ENCODE measurements around the gene CNEP1R1.
"Not testable (repeated sequence)": the region's sequence is repeated elsewhere in the genome, so short reads cannot be mapped to it uniquely, and the experiment has no call there.

CNEP1R1 gene, protein sequence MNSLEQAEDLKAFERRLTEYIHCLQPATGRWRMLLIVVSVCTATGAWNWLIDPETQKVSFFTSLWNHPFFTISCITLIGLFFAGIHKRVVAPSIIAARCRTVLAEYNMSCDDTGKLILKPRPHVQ

DNA sequence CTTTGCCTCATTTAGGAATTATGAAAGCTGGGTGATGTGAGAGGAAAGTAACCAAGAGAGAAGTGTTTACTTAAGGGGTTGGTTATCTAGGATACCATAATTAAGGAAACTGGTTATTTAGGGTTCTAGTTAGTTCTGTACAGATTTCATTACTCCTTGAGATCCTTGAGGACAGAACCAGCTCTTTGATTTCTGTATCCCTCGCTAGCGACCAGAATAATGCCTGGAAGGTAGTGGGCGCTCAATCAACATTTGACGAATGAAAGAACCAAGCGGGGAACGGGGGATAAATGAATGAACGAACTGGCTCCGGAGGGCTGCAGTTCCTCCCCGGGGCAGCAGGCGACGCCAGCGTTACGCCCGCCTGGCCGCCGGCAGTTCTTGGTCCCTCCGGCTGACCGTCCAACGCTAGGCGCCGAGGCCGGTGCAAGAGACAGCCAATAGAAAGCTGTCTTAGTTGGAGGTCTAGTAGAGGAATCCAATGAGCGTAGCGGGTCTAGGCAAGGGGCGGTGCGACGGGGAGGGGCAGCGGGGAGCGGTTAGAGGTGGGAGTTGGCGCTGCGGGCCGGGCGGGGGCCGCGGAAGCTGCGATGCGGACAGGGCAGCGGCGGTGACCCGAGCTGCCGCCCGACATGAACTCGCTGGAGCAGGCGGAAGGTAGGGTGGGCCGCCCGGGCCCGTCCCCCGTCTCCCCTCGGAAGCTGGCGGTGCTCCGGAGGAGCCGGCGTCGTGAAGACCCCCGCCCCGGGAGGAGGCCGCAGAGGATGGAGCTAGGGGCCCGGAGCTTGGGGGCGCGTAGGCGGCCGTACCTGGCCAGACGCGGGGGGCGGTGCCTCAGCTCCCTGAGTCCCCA is at the start of gene CNEP1R1:
TSS of gene CNEP1R1 (plus strand) at position 542 of the 853 bp plus-strand sequence. CDS start at position 633, 91 bp downstream.
- peak; percentile 87 for DNase-seq

DNA sequence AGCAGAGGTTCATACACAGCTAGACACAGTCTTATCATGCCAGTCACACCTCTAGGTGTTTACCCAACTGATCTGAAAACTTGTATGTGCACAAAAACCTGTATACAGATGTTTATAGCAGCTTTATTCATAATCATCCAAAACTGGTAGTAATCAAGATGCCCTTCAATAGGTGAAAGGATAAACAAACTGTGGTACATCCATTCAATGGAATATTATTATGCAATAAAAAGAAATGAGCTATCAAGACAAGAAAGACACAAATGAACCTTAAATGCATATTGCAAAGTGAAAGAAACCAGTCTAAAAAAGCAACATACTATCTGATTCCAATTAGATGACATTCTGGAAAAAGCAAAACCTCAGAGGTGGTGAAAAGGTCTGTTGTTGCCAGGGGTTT is 47.6 kb upstream of the CNEP1R1 start:
- no peak for DNase-seq

DNA sequence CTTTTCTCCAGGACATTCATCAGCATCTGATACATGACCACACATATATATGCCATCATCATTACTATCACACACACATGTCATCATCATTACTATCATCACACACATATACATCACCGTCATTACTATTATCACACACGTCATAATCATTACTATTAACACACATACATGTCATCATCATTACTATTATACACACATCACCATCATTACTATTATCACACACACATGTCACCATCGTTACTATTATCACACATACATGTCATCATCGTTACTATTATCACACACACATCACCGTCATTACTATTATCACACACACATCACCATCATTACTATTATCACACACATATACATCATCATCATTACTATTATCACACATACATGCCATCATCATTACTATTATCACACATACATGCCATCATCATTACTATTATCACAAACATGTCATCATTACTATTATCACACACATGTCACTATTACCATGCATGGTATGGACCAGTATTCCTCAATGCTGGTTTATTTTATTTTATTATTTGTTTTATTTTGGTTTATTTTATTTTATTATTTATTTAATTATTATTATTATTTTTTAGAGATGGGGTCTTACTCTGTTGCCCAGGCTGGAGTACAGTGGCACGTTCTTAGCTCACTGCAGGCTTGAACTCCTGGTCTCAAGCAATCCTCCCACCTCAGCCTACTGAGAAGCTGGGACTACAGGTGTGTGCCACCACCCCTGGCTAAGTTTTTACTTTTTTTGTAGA is 46.3 kb upstream of the CNEP1R1 start:
- DNase-seq, result no peak

DNA sequence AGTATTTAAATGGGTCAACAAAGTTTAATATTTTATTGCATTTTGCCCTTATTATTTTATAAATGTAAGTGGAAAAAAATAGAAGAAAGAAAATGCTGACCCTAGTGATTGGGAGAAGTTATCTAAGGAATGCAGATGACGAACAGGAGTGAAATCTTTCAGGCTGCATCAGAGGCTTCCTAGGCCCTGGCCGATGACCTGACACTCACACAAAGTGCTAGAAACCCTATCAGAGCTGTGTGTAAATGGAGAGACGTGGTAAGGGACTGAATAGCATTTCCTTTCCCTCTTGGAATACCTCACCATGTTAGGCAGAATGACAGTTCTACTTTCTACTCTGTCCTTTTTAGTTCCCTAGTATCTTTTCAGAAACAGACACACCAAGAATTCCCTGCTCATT is 44.9 kb upstream of the CNEP1R1 start:
- DNase-seq, result no peak

DNA sequence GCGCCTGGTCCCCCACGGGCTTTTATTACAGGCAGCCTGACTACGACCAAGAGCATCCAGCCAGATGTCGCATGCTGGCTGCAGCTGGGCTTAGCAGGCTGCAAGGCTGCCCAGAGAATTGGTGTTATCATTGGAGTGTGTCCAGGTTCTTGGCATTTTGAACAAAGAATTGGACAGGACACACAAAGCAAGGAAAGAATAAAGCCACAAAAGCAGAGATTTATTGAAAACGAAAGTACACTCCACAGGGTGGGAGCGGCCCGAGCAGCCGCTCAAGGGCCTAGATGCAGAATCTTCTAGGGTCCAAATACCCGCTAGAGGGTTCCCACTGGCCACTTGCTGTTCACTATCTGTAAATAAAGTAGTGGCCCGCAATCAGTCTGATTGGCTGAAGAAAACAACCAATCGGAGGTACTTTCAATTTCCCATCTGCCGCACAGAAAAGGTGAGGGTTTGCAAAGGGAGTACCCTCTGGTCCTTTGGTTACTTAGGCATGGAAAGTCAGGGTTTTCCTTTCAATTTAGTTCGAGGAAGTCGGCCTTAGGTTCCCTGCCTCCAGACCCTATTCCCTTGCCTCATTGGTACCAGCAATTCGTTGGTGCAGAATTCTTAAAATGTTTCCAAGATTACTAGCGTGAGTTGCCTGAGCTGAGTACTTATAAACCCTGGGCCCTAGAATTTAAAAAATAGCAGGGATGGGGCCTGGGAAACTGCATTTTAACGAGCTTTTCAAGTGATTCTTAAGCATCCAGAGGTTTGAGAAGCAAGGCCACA is 38.5 kb upstream of the CNEP1R1 start:
- DNase-seq, result no peak

DNA sequence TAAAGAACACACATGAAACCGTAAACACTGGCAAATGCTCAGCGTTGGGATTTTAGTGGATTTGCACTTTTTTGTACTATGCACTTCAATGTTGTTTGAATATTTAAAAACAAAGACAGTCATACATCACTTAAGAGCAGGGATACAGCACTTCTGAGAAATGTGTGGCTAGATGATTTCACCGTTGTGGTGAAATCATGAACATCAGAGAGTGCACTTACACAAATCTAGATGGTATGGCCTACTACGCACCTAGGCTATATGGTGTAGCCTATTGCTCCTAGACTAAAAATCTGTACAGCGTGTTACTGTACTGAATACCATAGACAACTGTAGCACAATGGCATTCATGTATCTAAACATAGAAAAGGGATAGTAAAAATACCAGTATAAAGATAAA is 37.6 kb upstream of the CNEP1R1 start:
- no peak for DNase-seq

DNA sequence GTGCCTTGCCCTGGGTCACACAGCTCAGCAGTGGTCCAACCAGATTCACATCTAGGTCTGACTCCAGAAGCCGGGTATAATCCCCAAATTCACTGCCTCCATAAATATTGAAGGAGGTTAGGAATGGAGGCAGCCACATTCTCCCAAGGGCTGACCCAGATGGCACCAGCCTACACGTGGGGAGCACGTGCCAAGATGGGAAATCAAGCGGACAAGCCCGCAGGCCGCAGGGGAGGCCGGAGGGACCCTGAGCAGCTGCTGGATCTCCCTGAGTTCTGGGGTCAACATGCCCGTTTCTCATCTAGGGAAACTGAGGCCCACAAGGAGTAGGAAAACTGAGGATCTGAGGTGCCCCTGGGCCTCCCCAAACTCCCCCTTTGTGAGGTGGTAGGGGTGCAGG is 32.2 kb upstream of the CNEP1R1 start:
- no peak for DNase-seq

DNA sequence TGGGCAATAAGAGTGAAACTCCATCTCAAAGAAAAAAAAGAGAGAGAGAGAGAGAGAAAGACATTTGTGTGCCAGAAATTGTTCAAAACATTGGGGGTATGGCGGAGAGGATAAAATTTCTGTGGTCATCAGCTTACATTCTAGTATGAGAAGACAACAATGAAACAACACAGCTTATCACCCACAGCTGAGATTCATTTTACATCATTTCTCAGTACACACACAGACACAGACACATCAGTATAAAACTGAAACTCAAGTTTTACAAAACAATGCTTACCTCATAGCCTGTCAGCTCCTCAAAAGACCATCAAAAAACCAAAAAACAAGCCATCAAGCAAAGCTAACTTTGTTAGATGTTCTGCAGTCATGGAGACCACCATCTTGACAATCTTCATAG is 31.4 kb upstream of the CNEP1R1 start:
- no peak for DNase-seq

DNA sequence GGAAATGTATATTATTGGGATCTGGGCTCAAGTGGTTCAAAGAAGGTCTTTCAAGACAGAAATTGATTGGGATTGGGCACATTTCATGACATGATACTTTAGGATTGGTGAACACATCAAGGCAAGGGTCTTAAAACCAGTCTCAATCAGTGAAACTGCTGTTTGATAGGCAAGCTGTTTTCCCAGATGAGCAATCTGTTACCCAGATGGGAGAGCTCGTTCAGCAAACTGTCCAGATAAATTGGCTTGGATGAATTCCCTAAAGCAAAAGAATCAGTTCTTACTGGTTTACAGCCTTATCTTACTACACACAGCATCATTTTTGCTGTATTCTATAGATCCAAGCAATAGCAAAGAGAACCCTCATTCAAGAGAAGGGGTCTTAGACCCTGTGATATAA is 31.0 kb upstream of the CNEP1R1 start:
- no peak for DNase-seq

DNA sequence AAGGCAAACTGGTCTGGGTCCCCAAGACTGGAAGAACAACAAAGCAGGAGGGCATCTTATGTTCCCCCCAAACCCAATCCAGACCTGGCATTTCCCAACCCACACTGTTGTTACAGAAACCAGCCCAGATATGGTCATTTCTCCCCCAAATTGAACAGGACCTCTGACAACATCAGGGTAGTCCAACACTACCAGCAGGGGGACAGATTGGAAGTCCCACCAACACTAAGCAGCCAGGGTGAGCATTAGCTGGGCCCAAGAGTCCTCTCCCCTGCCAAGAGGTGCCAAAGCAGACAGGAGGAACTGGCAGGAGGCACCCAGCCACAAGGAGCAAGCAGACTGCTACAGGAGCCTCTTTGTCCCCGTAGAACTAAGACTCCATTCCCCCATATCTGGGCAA is 29.3 kb upstream of the CNEP1R1 start:
- DNase-seq, result no peak

DNA sequence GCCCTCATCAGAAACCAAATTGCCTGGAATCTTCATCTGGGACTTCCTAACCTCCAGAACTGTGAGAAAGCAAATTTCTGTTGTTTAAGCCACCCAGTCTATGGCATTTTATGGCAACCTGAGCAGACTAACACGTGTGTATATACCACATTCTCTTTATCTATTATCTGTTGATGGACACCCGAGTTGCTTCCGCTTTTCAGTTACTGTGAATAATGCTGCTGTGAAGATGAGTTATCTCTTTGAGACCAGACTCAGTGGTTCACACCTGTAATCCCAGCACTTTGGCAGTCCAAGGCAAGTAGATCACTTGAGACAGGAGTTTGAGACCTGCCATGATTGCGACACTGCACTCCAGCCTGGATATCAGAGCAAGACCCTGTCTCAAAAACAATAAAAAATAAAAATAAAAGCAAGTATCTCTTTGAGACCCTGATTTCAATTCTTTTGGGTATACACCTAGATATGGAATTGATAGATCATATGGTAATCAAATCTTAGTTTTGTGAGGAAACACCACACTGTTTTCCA is 27.2 kb upstream of the CNEP1R1 start:
- DNase-seq, result no peak

DNA sequence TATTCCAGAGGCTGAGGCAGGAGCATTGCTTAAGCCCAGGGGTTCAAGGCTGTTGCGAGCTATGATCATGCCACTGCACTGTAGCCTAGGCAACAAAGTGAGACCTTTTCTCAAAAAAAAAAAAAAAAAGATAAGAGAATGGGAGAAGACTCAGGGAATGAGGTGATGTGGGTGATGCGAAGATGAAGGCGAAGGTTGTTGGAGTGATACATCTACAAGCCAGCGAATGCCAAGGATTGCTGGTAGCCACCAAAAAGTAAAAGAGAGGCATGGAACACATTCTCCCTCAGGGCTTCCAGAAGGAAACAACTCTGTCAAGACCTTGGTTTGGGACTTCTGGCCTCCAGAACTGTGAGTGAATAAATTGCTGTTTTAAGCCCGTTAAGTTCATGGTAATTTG is 26.0 kb upstream of the CNEP1R1 start:
- DNase-seq, result no peak

DNA sequence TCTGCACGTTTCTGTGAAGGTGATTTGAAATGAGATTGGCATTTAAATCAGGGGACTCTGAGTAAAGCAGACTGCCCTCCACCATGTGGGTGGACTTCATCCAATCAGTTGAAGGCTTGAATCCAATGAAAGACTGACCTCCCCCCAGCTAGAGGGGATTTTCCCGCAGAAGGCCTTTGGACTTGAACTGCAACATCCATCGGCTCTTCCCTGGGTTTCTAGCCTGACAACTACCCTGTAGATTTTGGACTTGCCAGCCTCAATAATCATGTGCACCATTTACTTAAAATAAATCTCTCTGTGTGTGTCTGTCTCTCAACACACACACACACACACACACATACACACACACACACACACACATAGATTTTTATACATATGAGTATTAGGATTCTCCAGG is 23.9 kb upstream of the CNEP1R1 start:
- no peak for DNase-seq

DNA sequence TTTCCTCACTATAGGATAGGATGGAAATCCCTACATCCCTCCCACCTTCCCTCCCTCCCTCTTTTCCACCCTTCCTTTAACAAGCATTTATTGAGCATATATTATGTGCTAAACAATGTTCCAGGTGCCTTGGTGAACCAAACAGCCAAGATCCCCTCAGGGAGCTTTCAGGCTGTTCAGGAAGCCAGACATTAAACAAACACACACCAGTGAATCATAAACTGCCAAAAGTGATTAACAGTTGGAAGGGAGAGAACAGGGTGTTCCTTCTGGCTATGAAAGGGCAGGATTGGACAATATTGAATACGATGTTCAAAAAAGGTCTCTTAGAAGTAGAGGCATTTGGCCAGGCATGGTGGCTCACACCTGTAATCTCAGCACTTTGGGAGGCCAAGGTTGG is 22.8 kb upstream of the CNEP1R1 start:
- no peak for DNase-seq

DNA sequence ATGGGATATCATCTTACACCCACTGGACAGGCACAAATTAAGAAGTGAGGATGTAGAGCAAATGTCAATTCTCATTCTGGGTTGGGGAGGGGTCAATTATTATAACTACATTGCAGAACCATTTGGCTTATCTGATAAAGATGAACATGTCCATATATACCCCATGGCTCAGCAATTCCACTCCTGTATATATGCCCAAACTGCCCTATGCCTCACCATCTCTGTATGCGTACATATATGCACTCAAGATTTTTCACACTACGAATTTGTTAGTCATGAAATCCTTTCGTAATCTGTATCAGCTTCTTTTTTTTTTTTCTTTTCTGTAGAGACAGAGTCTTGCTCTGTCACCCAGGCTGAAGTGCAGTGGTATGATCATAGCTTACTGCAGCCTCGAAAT is 20.8 kb upstream of the CNEP1R1 start:
- no peak for DNase-seq

DNA sequence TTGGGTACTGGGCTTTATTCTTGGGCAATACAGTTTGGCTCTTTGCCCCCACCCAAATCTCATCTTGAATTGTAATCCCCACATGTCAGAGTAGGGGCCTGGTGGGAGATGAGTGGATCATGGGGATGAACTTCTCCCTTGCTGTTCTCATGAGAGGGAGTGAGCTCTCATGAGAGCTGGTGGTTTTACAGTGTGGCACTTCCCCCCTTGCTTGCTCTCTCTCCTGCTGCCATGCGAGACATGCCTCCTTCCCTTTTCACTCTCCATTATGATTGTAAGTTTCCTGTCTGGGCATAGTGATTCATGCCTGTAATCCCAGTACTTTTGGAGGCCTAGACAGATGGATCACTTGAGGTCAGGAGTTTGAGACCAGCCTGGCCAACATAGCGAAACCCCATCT is 18.1 kb upstream of the CNEP1R1 start:
- DNase-seq, result no peak

DNA sequence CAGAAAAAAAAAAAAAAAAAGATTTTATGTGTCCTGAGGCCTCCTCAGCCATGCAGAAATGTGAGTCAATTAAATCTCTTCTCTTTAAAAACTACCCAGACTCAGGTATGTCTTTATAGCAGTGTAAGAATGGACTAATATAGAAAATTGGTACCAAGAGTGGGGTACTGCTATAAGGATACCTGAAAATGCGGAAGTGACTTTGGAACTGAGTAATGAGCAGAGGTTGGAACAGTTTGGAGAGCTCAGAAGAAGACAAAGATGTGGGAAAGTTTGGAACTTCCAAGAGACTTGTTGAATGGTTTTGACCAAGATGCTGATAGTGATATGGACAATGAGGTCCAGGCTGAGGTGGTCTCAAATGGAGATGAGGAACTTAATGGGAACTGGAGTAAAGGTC is 17.3 kb upstream of the CNEP1R1 start:
- DNase-seq, result no peak

DNA sequence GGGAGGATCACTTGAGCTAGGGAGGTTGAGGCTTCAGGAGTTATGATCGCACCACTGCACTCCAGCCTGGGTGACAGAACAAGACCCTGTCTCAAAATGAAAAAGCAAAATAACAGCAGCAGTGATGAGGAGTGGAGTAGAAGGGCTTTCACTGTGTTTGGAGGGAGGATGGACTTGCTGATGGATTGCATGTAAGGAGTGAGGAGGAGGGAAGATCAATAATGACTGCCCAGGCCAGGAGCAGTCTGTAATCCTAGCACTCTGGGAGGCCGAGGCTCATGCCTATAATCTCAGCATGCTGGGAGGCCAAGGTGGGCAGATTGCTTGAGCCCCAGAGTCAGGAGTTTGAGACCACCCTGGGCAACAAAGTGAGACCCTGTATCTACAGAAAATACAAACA is 14.8 kb upstream of the CNEP1R1 start:
- DNase-seq, result no peak

DNA sequence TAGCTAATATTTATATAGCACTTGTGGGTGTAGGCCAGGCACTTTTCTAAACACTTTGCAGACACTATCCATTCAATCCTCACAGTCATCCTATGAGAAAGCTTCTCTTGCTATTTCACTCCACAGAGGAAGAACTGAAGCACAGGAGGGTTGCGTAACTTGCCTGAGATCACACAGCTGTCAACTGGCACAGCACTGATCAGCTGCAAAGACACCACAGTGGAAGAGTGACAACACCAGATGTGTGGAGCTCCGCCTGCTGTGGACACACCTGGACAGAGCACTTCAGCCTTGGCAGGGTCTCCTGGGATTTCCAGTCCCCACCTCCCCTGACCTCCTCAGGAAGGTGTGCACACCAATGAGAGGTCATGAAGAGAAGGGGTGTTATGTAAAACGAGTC is 13.3 kb upstream of the CNEP1R1 start:
- no peak for DNase-seq

DNA sequence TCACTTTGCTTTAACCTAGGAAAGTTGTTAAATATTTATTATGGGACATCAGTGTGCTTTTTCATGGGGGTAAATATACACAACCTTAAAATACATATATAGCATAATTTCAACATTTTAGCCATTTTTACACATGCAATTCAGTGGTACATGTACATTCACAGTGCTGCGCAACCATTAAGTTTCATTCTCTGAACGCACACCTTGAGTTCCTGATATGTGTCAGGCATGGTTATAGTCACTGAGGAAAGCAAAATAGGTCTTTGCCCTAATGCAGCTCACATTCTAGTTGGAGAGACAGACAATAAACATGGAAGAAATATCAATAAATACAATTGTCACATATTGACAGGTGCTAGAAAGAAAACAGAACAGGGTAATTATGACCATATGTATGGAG is 12.8 kb upstream of the CNEP1R1 start:
- no peak for DNase-seq

DNA sequence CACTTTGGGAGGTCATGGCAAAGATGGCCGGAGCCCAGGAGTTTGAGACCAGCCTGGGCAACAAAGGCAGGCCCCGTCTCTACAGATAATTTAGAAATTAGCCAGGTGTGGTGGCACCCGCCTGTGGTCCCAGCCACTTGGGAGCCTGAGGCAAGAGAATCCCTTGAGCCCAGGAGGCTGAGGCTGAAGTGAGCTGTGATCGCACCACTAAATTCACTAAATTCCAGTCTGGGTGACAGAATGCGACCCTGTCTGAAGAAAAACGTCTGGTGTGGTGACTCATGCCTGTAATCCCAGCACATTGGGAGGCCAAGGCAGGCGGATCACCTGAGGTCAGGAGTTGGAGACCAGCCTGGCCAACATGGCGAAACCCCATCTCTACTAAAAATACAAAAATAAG is 10.8 kb upstream of the CNEP1R1 start:
- not testable (repeated sequence) for DNase-seq

DNA sequence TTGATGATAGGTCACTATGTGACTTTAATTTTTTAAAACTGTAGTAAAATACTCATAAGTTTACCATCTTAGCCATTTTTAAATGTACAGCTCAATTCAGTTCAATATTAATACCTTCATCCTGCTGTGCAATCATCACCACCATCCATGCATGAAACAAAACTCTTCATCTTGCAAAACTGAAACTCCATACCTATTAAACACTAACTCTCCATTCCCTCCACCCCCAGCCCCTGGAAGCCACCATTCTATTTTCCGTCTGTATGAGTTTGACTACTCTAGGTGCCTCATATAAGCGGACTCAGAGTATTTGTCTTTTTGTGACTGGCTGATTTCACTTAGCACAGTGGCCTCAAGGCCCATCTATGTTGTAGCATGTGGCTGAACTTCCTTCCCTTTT is 9.4 kb upstream of the CNEP1R1 start:
- no peak for DNase-seq

DNA sequence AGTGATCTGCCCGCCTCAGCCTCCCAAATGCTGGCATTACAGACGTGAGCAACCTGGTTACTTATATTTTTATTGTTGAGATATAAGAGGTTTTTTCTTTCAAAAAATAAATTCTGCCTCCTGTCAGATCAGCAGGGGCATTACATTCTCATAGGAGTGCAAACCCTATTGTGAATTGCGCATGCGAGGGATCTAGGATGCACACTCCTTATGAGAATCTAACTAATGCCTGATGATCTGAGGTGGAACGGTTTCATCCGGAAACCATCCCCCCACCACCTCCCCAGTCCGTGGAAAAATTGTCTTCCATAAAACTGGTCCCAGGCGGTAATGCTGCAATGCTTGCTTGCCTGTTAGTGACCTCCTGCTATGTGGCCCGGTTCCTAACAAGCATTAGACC is 7.5 kb upstream of the CNEP1R1 start:
- no peak for DNase-seq

Measured in NCI-H1436 treated with DMSO at 0.1 percent for 48 hours (cell line).